Esophagus squamous epithelium (tissue), 4 donors: ENCODE results near the gene ANTKMT.

Experiments used
- CTCF ChIP-seq, 6 experiments: fragments of 450-650 bp in 4 of 6; fragments of 200-600 bp in 2 of 6; sonication (generic) in 2 of 6; IDR thresholded peaks; one replicate each; pipeline ENCODE4 v1.5.1; 2016 to 2019; ENCODE audit warnings: antibody characterized with exemption in 6 of 6, mild to moderate bottlenecking in 4 of 6, moderate library complexity in 4 of 6
- POLR2A ChIP-seq, 4 donors: fragments of 450-650 bp; IDR thresholded peaks; one replicate each; pipeline ENCODE4 v1.6.1; 2017; ENCODE audit warnings: antibody characterized with exemption in 4 of 4, mild to moderate bottlenecking in 4 of 4, moderate library complexity in 3 of 4

- TF ChIP-seq POLR2A (IDR thresholded peaks at IDR 0.05) (no peak), CTCF (IDR thresholded peaks at IDR 0.05) (no peak)
Measured at GRCh38 chr16:721765-722540, 1.0 kb downstream of the ANTKMT start.
